GM15510 (cell line): Measurements from ENCODE around the gene CES2.

Experiments used
- POLR2A ChIP-seq: IDR thresholded peaks from 3 replicates; pipeline ENCODE4 v1.6.1; 2011; ENCODE audit warnings: borderline replicate concordance; ENCODE audit not compliant: insufficient read length; ENCODE audit errors: extremely low read depth

CES2 gene, protein sequence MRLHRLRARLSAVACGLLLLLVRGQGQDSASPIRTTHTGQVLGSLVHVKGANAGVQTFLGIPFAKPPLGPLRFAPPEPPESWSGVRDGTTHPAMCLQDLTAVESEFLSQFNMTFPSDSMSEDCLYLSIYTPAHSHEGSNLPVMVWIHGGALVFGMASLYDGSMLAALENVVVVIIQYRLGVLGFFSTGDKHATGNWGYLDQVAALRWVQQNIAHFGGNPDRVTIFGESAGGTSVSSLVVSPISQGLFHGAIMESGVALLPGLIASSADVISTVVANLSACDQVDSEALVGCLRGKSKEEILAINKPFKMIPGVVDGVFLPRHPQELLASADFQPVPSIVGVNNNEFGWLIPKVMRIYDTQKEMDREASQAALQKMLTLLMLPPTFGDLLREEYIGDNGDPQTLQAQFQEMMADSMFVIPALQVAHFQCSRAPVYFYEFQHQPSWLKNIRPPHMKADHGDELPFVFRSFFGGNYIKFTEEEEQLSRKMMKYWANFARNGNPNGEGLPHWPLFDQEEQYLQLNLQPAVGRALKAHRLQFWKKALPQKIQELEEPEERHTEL

GRCh38 chr16:66935314-66936011 lies at the start of gene CES2:
Gene CES2, plus strand, starts transcription at chr16:66935516. Its CDS starts 120 bp downstream, at chr16:66935636.
- TF ChIP-seq POLR2A = no peak

- TF ChIP-seq POLR2A = no peak
These were observed 49.0 kb upstream of the CES2 start for GRCh38 chr16:66886321-66886720.

- no peak for TF ChIP-seq POLR2A
These were observed 48.4 kb upstream of the CES2 start for GRCh38 chr16:66886914-66887313.

DNA sequence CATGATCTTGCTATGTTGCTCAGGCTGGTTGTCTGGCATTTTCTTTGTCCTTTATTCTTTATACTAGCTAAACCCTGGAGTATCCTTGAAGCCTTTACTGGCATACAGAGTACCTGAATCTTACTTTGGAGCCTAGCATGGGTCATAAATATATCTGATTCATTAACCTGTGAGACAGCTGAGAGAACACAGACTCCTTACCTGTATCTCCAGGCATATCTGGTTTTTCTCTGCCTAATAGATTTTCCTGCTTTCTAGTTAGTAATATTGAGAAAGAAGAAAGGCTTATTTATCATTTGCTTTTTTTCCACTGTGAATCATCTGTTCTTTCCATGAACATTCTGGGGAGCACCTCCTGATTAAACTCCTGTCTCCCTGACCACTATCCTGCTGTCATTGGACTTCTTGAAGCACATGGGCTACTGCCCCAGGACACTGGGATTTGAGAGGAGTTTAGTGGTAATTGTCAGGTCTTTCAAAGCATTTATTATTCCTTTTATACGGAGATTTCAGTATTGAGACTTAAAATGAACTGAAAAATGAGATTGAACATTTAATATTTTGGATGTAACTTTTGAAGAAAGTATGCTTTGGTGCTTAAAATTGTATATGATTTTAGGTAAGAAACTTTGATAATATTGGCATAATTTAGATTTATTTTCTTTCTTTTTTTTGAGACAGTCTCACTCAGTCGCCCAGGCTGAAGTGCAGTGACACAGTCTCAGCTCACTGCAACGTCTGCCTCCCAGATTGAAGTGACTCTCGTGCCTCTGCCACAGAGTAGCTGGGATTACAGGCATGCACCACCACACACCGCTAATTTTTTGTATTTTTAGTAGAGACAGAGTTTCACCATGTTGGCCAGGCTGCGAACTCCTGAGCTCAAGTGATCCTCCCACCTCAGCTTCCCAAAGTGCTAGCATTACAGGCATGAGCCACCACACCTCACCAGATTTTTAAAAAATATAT lies 46.4 kb upstream of the CES2 start:
- no peak for TF ChIP-seq POLR2A

GRCh38 chr16:66889622-66890021 lies 45.7 kb upstream of the CES2 start:
- no peak for TF ChIP-seq POLR2A

GRCh38 chr16:66890799-66891198 lies 44.5 kb upstream of the CES2 start:
- no peak for TF ChIP-seq POLR2A

GRCh38 chr16:66891360-66891759 lies 44.0 kb upstream of the CES2 start:
- no peak for TF ChIP-seq POLR2A

DNA sequence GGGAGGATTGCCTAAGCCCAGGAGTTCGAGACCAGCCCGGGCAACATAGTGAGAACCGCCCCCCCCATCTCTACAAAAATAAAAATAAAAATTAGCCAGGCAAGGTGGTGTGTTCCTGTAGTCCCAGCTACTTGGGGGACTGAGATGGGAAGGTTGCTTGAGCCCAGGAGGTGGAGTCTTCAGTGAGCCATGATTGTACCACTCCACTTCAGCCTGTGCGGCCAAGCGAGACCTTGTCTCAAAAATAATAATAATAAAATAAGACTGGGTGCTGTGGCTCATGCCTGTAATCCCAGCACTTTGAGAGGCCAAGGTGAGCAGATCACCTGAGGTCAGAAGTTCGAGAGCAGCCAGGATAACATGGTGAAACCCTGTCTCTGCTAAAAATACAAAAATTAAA lies 43.5 kb upstream of the CES2 start:
- no peak for TF ChIP-seq POLR2A

DNA sequence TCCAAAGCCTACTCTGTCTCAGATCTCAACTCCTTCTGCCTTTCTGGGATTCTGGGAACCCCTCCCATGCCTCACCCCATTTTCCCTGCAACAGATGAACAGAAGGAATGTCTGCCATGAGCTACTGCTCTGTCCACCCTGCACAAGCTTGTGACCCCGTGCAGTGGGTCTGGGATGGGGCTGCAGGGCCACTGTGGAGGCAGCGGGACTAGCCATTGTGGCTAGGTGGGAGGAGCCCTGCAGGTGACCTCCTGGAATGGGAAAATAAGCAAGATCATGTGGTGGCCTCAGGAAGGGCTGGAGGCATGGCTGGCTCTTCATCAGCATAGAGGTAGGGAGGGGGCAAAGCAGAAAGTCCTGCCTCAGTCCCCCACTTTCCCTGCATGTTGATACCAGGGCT lies 41.3 kb upstream of the CES2 start:
- TF ChIP-seq POLR2A = no peak

DNA sequence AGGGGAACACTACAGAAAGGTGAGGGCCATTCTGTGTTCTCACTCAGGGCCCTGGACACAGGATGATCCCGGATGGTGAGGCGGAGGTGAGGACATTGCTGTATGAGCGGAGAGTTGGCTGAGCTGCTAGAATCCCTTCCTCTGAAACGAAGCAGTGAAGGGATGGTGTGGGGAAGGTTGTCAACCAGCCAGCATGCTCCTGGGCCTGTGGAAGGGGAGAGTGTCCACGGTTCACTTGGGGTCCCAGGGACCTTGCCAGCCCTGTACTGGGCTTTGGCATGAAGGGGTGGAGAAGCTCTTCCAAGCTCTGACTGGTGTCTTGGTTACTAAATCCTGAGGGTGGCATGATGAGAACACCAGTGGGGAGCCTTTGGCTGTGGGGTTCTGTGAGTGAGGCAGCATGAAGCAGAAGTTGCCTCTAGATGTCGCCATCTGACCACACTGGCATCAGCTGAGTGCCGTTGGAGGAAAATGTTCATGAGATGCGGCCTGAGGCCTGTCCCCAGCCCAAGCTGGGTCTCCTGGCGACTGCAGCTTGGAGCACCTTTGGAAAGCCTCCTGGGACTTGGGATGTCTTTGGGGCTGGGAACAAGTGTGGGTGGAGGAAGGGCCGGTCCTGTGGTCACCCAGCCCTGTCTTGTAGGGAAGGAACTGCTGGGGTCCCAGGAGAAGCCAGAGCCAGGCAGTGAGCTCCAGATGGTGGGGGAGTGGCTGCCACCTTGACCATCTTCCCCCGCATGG lies 40.2 kb upstream of the CES2 start:
- no peak for TF ChIP-seq POLR2A

DNA sequence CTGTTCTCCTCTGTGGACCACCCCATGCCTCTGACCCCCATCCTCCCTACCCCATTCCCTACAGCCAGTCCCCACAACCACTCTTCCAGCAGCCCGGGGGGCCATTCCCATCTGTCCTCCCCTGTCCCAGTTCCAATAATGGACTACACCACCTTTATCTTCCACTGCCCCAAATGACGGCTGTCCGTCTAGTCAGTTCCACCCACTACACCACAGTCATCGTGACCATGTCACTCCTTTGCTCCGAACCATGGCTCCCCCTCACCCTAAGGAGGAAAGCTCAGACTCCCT lies 39.7 kb upstream of the CES2 start:
- no peak for TF ChIP-seq POLR2A

GRCh38 chr16:66895999-66896398 lies 39.3 kb upstream of the CES2 start:
- no peak for TF ChIP-seq POLR2A

DNA sequence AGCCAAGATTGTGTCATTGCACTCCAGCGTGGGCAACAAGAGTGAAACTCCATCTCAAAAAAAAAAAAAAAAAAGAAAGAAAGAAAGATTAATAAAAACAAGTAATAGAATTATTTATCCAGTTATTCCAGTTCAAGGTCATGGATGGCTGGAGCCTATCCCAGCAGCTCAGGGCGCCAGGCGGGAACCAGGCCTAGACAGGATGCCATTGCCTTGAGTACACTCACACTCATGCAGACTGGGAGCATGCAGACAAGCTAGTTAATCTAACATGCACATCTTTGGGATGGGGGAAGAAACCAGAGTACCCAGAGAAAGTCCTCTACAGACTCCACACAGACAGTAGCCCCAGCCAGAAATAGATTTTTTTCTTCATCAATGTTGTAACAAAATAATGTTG lies 37.1 kb upstream of the CES2 start:
- no peak for TF ChIP-seq POLR2A

DNA sequence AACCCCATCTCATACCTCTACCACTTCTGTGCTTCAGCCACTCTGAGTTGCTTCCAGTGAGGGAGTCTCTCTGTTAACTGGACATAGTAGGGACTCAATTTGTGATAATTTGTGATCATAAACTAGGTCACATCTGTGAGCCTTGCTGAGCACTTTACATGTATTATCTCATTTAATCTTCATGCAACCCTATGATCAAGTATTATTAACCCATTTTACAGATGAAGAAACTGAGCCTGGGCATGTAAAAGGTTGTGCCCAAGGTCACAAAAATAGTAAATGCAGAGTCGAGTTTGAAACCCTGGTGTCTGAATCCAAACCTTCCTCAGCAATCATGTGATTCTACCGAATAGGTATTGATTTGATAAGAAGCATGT lies 36.4 kb upstream of the CES2 start:
- no peak for TF ChIP-seq POLR2A
